ENCODE measurements around the gene CAMKK1.
"Not testable (repeated sequence)": the region's sequence is repeated elsewhere in the genome, so short reads cannot be mapped to it uniquely, and the experiment has no call there.

Gene CAMKK1

DNA sequence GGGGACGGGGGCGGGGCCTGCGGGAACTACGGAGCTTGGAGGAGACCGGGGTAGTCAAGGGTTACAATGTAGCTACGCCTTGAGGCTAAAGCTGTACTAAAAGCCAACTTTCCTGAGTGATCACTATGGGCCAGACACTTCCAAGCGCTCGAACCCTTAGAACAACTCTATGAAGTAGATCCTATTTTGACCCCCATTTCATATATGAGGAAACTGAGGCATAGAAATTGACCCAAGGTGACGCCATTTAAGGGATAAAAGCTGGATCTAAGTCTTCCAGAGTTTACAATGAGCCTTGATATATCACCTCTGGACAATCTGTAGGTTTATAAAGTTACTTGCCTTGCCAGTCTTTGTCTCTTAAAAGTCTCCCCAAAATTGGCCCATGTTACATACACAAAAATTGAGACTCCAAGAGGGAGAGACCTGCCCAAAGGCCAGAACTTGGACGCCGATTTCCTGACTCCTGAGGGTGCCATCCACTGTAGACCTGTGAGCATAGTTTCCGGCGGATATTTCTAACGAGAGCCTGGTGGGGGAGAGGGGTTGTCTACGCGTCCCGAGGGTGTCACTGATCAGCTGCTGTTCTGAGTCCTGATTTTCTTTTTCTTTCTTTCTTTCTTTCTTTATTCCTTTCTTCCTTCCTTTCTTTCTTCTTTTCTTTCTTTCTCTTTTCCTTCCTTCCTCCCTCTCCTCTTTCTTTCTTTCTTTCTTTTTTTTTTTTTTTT is 46.3 kb downstream of the CAMKK1 start:
- Histone ChIP-seq H2AK5ac (ENCODE audit: low read length, severe bottlenecking) (no peak overlapping the region), H3K14ac (ENCODE audit: low read length in 2 of 2) (no peak overlapping the region), H2BK12ac (ENCODE audit: low read length in 2 of 2) (no peak overlapping the region), H3K9ac (ENCODE audit: low read length) (peak overlapping the region; percentile 73), H4K91ac (ENCODE audit: low read length) (no peak overlapping the region), H3K4me3 (ENCODE audit: insufficient read depth in 1 of 2, low read depth in 1 of 2, low read length in 2 of 2) (peak overlapping the region in 1 of 2 experiments; percentile 64), H3K27me3 (ENCODE audit: control insufficient read depth in 1 of 2, insufficient read depth in 1 of 2, low read length in 2 of 2) (peaks cover 9 to 10% of the 10 kb centered on the region in 2 experiments), H2BK5ac (ENCODE audit: low read depth, low read length, poor library complexity, severe bottlenecking) (no peak overlapping the region), H4K8ac (ENCODE audit: low read length) (no peak overlapping the region), H3K4me2 (ENCODE audit: low read length, poor library complexity, severe bottlenecking) (peak overlapping the region; percentile 58), H2BK120ac (ENCODE audit: low read depth, low read length) (no peak overlapping the region), H3K4ac (ENCODE audit: low read depth in 1 of 2, low read length in 2 of 2) (no peak overlapping the region), H3K4me1 (ENCODE audit: control insufficient read depth, insufficient read depth, low read depth, low read length) (peaks cover 7% of the 10 kb centered on the region), H3K23ac (ENCODE audit: low read length in 2 of 2) (no peak overlapping the region), H3K36me3 (ENCODE audit: control insufficient read depth in 1 of 2, insufficient read depth in 2 of 2, low read depth in 1 of 2, low read length in 2 of 2) (peaks cover 21 to 26% of the 10 kb centered on the region in 2 experiments), H3K9me3 (ENCODE audit: control insufficient read depth, low read length) (no peaks in the 10 kb centered on the region), H3K79me1 (replicated peaks; ENCODE audit: low read length, poor library complexity, severe bottlenecking) (peaks cover 16% of the 10 kb centered on the region), H2AFZ (ENCODE audit: low read depth, low read length) (no peak overlapping the region), H3K27ac (ENCODE audit: low read length, poor library complexity, severe bottlenecking) (no peak overlapping the region), H2BK15ac (ENCODE audit: low read depth, poor library complexity, severe bottlenecking) (no peak overlapping the region), H3K18ac (ENCODE audit: low read depth in 1 of 2, low read length in 2 of 2) (no peak overlapping the region)
- DNase-seq: no peak
- WGBS: 69% methylated on average over 9 of the region's 17 CpGs

DNA sequence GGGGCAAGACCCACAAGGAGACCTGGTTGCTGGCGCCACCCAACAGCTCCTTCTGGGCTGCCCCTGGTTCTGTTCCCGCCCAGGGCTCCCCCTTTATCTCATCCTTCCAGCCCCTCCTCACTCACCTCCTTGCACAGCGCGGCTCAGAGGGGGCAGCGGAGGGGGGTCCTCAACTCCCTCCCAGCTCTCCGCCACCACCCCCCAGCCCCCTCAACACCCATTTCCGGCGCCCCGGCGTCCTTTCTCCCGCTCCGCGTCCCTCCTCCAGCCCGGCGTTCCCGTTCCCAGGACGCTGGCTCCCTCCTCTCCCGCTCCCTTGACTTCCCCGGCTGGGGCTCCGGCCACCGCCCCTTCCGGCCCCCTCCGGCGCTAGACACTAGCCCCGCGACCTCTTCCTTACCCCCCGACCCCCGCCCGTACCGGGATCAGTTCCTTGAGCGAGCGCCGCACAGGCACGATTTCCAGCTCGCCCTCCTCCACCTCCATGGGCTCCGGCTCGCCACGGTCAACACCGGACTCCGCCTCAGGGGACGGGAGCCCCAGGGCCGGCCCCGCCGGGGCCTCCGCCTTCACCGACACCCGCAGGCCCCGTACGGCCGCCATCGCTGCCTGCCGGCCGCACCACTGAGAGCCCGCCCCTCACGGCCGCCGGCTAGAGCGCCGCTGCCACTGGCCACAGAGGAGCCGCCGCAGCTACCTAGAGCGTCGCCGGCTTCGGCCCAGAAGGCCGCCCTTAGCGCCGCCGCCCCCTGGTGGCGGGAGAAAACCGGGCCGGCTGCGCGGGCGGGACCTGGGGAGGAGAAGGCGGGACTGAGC is 47.0 kb downstream of the CAMKK1 start, which contains the start of gene NCBP3:
Gene NCBP3, minus strand, starts transcription at position 626 of the 816 bp plus-strand sequence. Its CDS starts 23 bp downstream, at position 603.
- peak; percentile 91 for DNase-seq
- no peak within 1 kb of the TSS for H2BK15ac ChIP-seq (ENCODE audit: low read depth, poor library complexity, severe bottlenecking)
- peak within 1 kb of the TSS; percentile 94 for H3K9ac ChIP-seq (ENCODE audit: low read length)
- H3K4ac ChIP-seq (ENCODE audit: low read depth in 1 of 2, low read length in 2 of 2): peak within 1 kb of the TSS; percentile 39 to 99
- H3K4me2 ChIP-seq (ENCODE audit: low read length, poor library complexity, severe bottlenecking): peak within 1 kb of the TSS; percentile 82
- peak within 1 kb of the TSS; percentile 92 for H4K91ac ChIP-seq (ENCODE audit: low read length)
- peak within 1 kb of the TSS; percentile 97 for H2BK5ac ChIP-seq (ENCODE audit: low read depth, low read length, poor library complexity, severe bottlenecking)
- peak within 1 kb of the TSS; percentile 97 for H3K18ac ChIP-seq (ENCODE audit: low read depth in 1 of 2, low read length in 2 of 2)
- peak within 1 kb of the TSS; percentile 97 for H2AFZ ChIP-seq (ENCODE audit: low read depth, low read length)
- H3K27me3 ChIP-seq (ENCODE audit: control insufficient read depth in 1 of 2, insufficient read depth in 1 of 2, low read length in 2 of 2): peaks cover 8 to 9% of the 10 kb centered on the region in 2 experiments
- H3K79me1 ChIP-seq (replicated peaks; ENCODE audit: low read length, poor library complexity, severe bottlenecking): peaks cover 16% of the 10 kb centered on the region
- peak within 1 kb of the TSS; percentile 95 for H4K8ac ChIP-seq (ENCODE audit: low read length)
- WGBS: under 1% methylated on average over 73 of the region's 76 CpGs
- peak within 1 kb of the TSS in 1 of 2 experiments; percentile 31 for H2BK12ac ChIP-seq (ENCODE audit: low read length in 2 of 2)
- peaks cover 7% of the 10 kb centered on the region for H3K4me1 ChIP-seq (ENCODE audit: control insufficient read depth, insufficient read depth, low read depth, low read length)
- peak within 1 kb of the TSS; percentile 50 for H3K27ac ChIP-seq (ENCODE audit: low read length, poor library complexity, severe bottlenecking)
- peak within 1 kb of the TSS; percentile 86 for H2BK120ac ChIP-seq (ENCODE audit: low read depth, low read length)
- no peak within 1 kb of the TSS for H2AK5ac ChIP-seq (ENCODE audit: low read length, severe bottlenecking)
- peak within 1 kb of the TSS; percentile 78 to 97 for H3K14ac ChIP-seq (ENCODE audit: low read length in 2 of 2)
- H3K23ac ChIP-seq (ENCODE audit: low read length in 2 of 2): peak within 1 kb of the TSS in 1 of 2 experiments; percentile 90
- peak within 1 kb of the TSS; percentile 94 to 96 for H3K4me3 ChIP-seq (ENCODE audit: insufficient read depth in 1 of 2, low read depth in 1 of 2, low read length in 2 of 2)
- peaks cover 24 to 34% of the 10 kb centered on the region in 2 experiments for H3K36me3 ChIP-seq (ENCODE audit: control insufficient read depth in 1 of 2, insufficient read depth in 2 of 2, low read depth in 1 of 2, low read length in 2 of 2)
- H3K9me3 ChIP-seq (ENCODE audit: control insufficient read depth, low read length): no peaks in the 10 kb centered on the region

DNA sequence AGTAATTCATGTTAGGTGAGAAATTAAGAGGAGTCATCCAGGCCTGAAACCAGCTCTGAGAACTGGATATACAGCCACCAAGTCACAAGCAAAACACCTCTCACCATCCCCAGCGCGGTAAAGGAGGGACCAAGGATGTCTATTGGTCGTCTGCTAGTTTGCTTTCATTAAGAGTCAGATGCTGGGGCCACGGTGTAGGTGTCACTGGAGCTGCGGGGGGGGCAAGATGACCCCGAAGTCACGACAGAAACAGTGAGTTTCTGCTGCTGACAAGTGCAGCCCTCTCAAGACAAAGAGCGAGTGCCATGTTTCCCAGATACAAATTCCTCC is 47.6 kb downstream of the CAMKK1 start:
- Histone ChIP-seq H4K8ac (ENCODE audit: low read length) (peak overlapping the region; percentile 72), H3K36me3 (ENCODE audit: control insufficient read depth in 1 of 2, insufficient read depth in 2 of 2, low read depth in 1 of 2, low read length in 2 of 2) (peaks cover 24 to 39% of the 10 kb centered on the region in 2 experiments), H3K27me3 (ENCODE audit: control insufficient read depth in 1 of 2, insufficient read depth in 1 of 2, low read length in 2 of 2) (peaks cover 3 to 4% of the 10 kb centered on the region in 2 experiments), H3K9ac (ENCODE audit: low read length) (peak overlapping the region; percentile 94), H3K4me1 (ENCODE audit: control insufficient read depth, insufficient read depth, low read depth, low read length) (peaks cover 7% of the 10 kb centered on the region), H2AFZ (ENCODE audit: low read depth, low read length) (peak overlapping the region; percentile 97), H3K4ac (ENCODE audit: low read depth in 1 of 2, low read length in 2 of 2) (peak overlapping the region; percentile 39 to 99), H3K18ac (ENCODE audit: low read depth in 1 of 2, low read length in 2 of 2) (peak overlapping the region in 1 of 2 experiments; percentile 97), H2BK12ac (ENCODE audit: low read length in 2 of 2) (no peak overlapping the region), H3K23ac (ENCODE audit: low read length in 2 of 2) (no peak overlapping the region), H4K91ac (ENCODE audit: low read length) (no peak overlapping the region), H3K14ac (ENCODE audit: low read length in 2 of 2) (peak overlapping the region in 1 of 2 experiments; percentile 78), H3K4me3 (ENCODE audit: insufficient read depth in 1 of 2, low read depth in 1 of 2, low read length in 2 of 2) (peak overlapping the region; percentile 94 to 96), H2BK120ac (ENCODE audit: low read depth, low read length) (no peak overlapping the region), H2BK15ac (ENCODE audit: low read depth, poor library complexity, severe bottlenecking) (no peak overlapping the region), H3K4me2 (ENCODE audit: low read length, poor library complexity, severe bottlenecking) (peak overlapping the region; percentile 82), H2AK5ac (ENCODE audit: low read length, severe bottlenecking) (no peak overlapping the region), H3K9me3 (ENCODE audit: control insufficient read depth, low read length) (no peaks in the 10 kb centered on the region), H3K79me1 (replicated peaks; ENCODE audit: low read length, poor library complexity, severe bottlenecking) (peaks cover 19% of the 10 kb centered on the region), H3K27ac (ENCODE audit: low read length, poor library complexity, severe bottlenecking) (peak overlapping the region; percentile 12), H2BK5ac (ENCODE audit: low read depth, low read length, poor library complexity, severe bottlenecking) (no peak overlapping the region)
- no peak for DNase-seq
- 2% methylated on average over 8 of the region's 8 CpGs for WGBS

DNA sequence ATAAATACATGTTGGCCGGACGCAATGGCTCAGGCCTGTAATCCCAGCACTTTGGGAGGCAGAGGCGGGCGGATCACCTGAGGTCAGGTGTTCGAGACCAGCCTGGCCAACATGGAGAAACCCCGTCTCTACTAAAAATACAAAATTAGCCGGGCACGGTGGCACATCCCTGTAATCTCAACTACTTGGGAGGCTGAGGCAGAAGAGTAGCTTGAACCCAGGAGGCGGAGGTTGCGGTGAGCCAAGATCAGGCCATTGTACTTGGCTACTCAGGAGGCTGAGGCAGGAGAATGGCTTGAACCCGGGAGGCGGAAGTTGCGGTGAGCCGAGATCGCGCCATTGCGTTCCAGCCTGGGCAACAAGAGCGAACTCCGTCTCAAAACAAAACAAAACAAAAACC is 48.3 kb downstream of the CAMKK1 start:
- H3K4me2 ChIP-seq (ENCODE audit: low read length, poor library complexity, severe bottlenecking); H3K27me3 ChIP-seq (ENCODE audit: control insufficient read depth in 1 of 2, insufficient read depth in 1 of 2, low read length in 2 of 2); H3K14ac ChIP-seq (ENCODE audit: low read length in 2 of 2); H4K91ac ChIP-seq (ENCODE audit: low read length); H3K23ac ChIP-seq (ENCODE audit: low read length in 2 of 2); H2BK15ac ChIP-seq (ENCODE audit: low read depth, poor library complexity, severe bottlenecking); H4K8ac ChIP-seq (ENCODE audit: low read length); H3K4ac ChIP-seq (ENCODE audit: low read depth in 1 of 2, low read length in 2 of 2); H2BK5ac ChIP-seq (ENCODE audit: low read depth, low read length, poor library complexity, severe bottlenecking); H3K27ac ChIP-seq (ENCODE audit: low read length, poor library complexity, severe bottlenecking); H3K4me1 ChIP-seq (ENCODE audit: control insufficient read depth, insufficient read depth, low read depth, low read length); H2AFZ ChIP-seq (ENCODE audit: low read depth, low read length); H3K18ac ChIP-seq (ENCODE audit: low read depth in 1 of 2, low read length in 2 of 2); H2AK5ac ChIP-seq (ENCODE audit: low read length, severe bottlenecking); H2BK12ac ChIP-seq (ENCODE audit: low read length in 2 of 2); H2BK120ac ChIP-seq (ENCODE audit: low read depth, low read length); DNase-seq; H3K9me3 ChIP-seq (ENCODE audit: control insufficient read depth, low read length): not testable (repeated sequence)
- Histone ChIP-seq H3K9ac (ENCODE audit: low read length) (peak overlapping the region; percentile 94), H3K4me3 (ENCODE audit: insufficient read depth in 1 of 2, low read depth in 1 of 2, low read length in 2 of 2) (peak overlapping the region in 1 of 2 experiments; percentile 96), H3K79me1 (replicated peaks; ENCODE audit: low read length, poor library complexity, severe bottlenecking) (peaks cover 26% of the 10 kb centered on the region), H3K36me3 (ENCODE audit: control insufficient read depth in 1 of 2, insufficient read depth in 2 of 2, low read depth in 1 of 2, low read length in 2 of 2) (peaks cover 27 to 46% of the 10 kb centered on the region in 2 experiments)
- 97% methylated on average over 17 of the region's 19 CpGs for WGBS
